Epidermal melanocyte (primary cell): Measurements from ENCODE around the gene SLC12A7.

ENCODE experiments used
- DNase-seq: peaks from one replicate; pipeline ENCODE4 v3.0.0; 2011; ENCODE audit warnings: low spot score; ENCODE audit not compliant: insufficient read length

SLC12A7 gene

DNA sequence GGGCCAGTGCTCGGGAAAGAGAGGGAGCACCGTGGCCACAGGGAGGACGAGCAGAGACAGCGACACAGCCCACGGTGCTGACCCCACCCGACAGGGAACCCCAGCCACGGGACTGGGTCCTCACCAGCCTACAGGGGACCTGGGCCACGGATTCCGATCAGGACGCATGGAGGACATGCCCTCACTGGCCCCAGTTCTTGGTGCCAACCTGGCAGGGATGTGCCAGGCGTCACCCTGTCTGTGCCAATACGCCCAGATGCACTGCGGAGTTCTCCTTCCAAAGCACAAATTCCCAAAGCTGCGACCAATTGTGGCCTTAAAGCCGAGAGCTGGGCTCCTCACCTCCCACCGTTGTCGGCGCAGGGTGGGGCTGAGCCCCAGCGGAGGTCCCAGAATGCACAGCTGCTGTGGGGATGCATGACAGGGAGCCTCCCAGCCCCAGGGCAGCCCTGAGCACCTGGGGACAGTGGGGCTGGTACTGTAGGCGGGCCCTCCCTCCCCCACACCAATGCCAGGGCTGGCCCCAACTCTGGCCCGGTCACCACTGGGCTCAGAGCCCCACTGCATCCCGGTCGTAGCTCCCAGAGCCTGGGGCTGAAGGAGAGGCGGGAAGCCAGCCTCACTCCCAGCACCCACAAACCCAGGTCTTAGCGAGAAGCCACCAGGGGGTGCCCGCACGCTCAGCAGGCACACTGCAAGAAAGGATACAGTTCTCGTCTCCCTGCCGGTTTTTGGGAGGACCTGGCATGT, 59.0 kb downstream of the SLC12A7 start:
- no peak for DNase-seq

DNA sequence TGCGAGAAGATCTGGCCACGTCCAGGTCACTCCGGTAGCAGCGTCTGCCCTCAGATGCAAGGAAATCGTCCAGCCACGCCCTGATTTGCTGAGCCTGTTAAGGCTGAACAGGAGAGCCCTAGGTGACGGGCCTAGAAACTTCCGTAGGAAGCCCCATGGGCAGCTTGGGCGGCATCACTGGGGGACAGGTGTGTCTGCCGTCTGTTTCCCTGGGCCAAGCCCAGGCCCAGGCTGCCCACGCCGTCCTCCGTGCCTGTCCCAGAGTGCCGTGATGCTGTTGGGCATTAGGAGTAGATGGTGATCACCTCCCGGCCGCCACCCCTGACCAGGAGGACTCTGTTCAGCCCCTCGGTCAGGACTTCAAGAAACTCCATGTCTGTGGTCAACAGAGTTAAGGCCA, 59.8 kb downstream of the SLC12A7 start:
- DNase-seq, result no peak

DNA sequence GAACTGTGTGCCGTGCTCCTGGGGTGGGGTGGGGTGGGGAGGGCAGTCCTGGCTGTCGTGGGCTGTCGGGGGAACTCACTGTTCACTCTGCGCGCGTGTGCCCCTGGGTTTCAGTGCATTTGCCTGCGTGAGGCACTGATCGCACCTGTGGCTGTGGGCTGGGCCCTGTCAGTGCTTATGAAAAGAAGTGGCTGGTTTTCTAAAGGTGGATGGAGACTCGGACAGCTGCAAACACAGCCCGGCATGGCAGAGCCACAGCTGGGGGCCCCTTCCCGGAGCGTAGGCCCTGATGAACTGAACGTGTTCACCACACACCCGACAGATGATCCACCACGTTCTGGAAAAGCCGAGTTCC, 60.5 kb downstream of the SLC12A7 start:
- DNase-seq, result no peak

DNA sequence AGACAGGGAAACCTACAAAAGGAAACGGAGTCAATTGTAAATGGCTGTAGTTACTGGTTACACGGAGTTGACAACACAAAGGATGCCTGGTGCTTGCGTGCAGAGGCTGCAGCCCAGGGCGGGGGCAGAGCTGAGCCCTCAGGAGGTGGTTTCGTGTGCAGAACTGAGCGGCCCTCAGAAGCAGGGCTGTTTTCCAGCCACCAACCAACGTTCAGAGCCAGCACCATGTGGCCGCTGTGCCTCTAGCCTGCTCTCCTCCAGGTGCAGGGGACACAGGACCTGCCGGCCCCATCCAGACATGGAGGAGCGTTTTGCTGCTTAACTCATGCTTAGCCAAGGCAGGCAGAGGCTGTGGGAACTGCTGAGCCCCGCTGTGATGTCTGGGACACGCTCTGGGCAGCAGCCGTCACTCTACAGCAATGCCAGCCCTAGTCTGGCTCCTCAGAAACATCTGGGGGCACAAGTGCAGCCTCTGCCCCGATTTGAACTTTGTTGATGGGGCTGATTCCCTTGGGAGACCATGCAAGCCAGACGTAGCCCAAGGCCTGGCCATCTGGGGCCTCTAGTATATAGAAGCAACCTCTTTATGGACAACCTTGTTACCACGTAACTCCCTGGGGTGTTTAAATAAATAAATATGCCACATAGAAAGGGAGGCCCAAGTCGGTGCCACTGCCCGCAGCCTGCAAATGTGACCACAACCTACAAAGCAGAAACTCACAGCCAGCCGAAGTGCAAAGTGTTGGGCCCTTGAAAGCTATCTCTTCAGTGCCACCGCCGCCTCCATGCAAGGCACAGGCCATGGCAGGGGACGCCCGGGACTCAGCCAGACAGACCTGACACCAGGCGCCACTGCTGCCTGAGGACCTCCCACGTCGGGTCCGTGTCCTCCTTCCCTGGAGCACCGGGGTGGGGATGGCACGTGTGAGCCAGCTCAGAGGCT, 61.2 kb downstream of the SLC12A7 start:
- DNase-seq, result no peak

DNA sequence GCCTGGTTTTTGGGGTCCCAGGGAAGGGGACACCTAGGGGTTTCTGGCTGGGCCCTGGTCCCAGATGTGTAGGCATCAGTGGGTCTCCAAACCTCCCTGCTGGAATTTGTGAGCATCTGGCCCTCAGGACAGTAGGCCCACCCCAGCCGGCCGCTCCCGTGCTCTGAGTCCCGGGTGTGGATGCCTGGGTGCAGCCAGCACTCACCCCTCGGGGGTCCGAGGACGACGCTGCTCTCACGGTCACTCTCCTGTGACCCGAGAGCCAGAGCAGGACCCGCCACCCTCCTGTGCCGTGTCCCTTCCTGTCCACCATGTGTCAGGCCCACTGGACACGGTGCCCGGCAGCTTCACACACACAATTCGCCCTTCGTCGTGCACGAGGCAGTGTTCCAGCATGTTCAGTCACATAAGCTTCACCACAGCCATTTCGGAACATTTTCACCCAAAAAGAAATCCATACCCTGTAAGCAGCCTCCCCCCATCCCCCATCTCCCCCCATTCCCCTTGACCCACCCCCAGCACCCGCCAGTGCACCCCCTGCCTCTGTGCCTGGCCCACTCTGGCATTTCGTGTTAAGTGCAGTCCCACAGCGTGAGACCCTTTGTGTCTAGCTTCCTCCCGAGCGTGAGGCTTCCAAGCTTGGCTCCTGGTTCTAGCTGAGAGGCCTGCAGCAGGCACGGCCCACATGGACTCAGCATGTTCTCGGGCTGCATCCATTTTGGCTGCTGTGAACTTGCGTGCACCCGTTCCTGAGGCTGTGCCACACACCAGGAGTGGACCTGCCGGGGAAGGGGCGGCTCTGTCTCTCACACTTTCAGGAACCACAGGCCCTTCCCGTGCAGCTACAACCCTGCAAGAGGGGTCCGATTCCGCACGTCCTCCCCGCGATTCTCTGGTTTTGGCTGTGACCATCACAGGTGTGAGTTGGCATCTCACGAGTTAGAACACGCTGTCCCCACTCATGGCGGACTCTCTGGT, 62.7 kb downstream of the SLC12A7 start:
- DNase-seq, result no peak

DNA sequence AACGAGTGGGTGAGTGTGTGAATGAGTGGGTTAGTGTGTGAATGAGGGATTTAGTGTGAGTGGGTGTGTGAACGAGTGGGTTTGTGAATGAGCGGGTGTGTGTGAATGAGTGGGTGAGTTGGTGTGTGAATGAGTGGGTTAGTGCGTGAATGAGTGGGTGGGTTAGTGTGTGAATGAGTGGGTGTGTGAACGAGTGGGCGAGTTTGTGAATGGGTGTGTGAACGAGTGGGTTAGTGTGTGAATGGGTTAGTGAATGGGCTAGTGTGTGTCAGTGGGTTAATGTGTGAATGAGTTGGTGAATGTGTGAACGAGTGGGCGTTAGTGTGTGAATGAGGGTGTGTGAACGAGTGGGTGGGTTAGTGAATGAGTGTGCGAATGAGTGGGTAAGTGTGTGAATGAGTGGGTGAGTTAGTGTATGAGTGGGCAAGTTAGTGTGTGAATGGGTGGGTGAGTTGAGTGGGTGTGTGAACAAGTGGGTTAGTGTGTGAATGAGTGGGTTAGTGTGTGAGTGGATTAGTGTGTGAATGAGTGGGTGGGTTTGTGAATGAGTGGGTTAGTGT, 63.6 kb downstream of the SLC12A7 start:
- no peak for DNase-seq

DNA sequence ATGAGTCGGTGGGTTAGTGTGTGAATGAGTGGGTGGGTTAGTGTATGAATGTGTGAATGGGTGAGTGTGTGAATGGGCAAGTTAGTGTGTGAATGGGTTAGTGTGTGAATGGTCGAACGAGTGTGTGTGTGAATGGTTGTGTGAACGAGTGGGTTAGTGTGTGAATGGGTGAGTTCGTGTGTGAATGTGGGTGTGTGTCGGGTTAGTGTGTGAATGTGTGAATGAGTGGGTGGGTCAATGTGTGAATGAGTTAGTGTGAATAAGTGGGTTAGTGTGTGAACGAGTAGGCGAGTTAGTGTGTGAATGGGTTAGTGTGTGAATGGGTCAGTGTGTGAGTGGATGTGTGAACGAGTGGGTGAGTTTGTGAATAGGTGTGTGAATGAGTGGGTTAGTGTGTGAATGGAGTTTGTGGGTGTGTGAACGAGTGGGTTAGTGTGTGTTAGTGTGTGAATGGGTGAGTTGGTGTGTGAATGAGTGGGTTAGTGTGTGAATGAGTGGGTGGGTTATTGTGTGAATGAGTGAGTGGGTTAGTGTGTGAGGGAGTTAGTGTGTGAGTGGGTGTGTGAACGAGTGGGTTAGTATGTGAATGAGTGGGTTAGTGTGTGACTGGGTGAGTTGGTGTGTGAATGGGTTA, 64.4 kb downstream of the SLC12A7 start:
- no peak for DNase-seq

DNA sequence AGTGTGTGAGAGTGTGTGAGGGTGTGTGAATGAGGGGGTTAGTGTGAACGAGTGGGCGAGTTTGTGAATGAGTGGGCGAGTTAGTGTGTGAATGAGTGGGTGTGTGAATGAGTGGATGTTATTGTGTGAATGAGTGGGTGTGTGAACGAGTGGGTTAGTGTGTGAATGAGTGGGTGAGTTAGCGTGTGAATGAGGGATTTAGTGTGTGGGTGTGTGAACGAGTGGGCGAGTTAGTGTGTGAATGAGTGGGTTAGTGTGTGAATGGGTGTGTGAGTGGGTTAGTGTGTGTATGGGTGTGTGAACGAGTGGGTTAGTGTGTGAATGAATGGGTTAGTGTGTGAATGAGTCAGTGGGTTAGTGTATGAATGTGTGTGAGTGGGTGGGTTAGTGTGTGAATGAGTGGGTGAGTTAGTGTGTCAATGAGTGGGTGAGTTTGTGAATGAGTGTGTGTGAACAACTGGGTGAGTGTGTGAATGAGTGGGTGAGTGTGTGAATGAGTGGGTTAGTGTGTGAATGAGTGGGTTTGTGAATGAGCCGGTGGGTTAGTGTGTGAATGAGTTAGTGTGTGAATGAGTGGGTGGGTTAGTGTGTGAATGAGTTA, 65.8 kb downstream of the SLC12A7 start:
- DNase-seq, result no peak

DNA sequence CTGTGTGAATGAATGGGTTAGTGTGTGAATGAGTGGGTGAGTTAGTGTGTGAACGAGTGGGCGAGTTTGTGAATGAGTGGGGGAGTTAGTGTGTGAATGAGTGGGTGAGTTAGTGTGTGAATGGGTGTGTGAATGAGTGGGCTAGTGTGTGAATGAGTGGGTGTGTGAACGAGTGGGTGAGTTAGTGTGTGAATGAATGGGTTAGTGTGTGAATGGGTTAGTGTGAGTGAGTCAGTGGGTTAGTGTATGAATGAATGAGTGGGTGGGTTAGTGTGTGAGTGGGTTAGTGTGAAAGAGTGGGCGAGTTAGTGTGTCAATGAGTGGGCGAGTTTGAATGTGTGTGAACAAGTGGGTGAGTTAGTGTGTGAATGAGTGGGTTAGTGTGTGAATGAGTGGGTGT, 67.7 kb downstream of the SLC12A7 start:
- DNase-seq, result no peak

DNA sequence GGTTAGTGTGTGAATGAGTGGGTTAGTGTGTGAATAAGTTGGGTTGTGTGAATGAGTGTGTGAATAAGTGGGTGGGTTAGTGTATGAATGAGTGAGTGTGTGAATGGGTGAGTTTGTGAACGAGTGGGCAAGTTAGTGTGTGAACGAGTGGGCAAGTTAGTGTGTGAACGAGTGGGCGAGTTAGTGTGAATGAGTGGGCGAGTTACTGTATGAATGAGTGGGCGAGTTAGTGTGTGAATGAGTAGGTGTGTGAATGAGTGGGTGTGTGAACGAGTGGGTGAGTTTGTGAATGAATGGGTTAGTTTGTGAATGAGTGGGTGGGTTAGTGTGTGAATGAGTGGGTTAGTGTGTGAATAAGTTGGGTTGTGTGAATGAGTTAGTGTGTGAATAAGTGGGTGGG, 68.5 kb downstream of the SLC12A7 start:
- no peak for DNase-seq

DNA sequence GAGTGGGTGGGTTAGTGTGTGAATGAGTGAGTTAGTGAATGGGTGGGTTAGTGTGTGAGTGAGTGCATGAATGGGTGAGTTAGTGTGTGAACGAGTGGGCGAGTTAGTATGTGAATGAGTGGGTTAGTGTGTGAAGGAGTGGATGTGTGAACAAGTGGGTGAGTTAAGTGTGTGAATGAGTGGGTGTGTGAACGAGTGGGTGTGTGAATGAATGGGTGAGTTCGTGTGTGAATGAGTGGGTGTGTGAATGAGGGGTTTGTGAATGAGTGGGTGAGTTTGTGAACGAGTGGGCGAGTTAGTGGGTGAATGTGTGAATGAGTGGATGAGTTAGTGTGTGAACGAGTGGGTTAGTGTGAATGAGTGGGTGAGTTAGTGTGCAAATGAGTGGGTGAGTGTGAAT, 69.2 kb downstream of the SLC12A7 start:
- no peak for DNase-seq

DNA sequence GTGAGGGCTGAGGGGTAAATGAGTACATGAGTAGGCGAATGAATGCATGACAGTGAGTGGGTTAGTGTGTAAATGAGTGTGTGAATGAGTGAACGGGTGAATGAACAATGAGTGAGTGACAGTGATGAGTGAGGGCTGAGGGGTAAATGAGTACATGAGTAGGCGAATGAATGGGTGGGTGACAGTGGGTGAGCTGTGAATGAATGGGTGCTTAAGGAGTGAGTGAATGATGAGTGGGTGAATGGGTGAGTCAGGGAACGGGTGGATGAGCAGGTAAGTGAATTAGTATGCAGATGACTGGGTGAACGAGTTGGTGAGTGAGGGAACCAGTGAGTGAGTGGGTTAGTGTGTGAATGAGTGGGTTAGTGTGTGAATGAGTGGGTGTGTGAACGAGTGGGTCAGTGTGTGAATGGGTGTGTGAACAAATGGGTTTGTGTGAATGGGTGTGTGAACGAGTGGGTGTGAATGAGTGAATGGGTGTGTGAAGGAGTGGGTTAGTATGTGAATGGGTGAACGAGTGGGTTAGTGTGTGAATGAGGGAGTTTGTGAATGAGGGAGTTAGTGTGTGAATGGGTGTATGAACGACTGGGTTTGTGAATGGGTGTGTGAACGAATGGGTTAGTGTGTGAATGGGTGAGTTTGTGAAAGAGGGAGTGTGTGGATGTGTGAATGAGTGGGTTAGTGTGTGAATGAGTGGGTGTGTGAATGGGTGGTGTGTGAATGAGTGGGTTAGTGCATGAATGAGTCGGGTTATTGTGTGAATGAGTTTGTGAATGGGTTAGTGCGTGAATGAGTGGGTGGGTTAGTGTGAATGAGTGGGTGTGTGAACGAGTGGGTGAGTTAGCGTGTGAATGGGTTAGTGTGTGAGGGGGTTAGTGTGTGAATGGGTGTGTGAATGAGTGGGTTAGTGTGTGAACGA, 70.4 kb downstream of the SLC12A7 start:
- DNase-seq, result no peak

DNA sequence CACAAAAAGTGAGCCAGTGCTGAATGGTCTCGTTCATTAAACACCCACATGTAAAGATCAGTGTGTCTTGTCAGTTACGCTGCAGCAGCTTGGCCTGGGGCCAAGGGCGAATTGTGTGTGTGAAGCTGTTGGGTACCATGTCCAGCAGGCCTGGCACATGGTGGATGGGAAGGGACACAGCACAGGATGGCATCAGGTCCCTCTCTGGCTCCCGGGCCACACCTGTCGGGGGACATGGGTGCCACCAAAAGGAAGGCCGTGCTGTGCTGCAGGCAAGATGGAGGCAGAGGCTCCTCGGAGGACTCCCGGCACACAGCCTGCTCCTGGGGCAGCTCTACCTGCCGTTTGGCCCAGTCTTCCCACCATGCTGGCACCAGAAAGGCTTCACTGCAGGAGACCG, 71.3 kb downstream of the SLC12A7 start:
- no peak for DNase-seq

DNA sequence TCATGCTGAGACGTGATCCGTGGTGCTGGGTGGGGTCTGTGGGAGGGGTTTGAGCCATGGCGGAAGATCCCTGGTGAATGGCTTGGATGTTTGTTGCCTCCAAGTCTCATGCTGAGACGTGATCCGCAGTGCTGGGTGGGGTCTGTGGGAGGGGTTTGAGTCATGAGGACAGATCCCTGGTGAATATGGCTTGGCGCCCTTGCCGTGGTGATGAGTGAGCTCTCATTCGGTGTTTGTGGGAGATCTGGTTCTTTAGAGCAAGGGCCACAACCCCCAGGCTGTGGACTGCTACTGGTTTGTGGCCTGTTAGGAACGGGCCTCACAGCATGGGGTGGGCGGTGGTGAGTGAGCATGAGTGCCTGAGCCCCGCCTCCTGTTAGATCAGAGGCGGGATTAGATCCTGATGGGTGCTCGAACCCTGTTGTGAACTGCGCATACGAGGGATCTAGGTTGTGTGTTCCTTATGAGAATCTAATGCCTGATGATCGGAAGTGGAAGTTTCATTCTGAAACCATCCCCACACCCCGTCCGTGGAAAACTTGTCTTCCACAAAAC, 72.1 kb downstream of the SLC12A7 start:
- no peak for DNase-seq

DNA sequence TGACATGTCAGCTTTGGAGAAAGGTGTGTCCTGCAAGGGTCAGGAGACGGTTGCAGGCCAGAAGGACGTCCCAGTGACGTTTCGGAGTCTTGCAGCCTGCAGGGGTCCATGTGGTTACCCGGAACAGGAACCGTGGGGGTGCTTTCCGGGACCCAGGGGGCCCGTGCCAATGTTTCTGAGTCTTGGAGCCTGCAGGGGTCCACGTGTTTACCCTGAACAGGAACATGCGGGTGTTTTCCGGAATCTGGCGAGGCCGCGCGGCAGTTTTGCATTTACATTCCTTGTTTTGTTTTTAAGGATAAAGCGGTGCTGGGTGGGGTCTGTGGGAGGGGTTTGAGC, 72.7 kb downstream of the SLC12A7 start:
- DNase-seq, result no peak

DNA sequence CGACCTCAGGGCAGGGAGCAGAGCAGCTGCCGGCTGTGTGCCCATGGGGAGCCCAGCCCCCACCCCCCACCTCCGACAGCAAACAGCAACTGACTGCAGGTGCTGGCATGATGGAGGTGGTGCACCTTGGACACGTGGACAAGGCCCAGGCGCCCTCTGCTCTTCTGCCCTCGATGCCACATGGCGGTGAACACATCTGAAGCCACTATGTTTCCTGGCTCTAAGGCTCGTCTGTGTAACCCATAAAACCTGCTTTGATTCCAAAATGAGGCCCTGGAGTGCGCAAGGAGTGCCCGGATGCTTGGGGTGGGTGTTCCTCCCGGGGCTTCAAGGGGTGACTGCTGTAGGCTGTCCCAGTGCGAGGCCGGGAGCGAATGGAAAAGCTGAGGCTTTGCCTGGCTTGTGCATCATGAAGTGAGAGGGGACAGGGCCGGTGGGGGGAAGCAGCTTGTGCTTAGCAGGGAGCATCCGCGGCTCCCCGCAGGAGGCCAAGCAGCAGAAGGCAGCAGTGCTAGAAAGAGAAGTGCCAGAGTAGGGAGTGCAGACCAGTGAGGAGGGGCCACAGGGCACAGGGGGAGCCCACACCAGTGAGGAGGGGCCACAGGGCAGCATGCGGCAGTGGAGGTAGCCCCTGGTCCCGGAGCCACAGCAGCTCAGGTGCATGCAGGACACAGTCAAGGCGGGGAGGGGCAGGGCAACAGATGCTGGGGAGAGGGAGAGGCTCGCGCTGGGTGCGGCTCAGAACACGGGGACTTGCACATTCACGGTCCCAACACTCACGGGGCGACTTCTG, 73.2 kb downstream of the SLC12A7 start:
- no peak for DNase-seq

DNA sequence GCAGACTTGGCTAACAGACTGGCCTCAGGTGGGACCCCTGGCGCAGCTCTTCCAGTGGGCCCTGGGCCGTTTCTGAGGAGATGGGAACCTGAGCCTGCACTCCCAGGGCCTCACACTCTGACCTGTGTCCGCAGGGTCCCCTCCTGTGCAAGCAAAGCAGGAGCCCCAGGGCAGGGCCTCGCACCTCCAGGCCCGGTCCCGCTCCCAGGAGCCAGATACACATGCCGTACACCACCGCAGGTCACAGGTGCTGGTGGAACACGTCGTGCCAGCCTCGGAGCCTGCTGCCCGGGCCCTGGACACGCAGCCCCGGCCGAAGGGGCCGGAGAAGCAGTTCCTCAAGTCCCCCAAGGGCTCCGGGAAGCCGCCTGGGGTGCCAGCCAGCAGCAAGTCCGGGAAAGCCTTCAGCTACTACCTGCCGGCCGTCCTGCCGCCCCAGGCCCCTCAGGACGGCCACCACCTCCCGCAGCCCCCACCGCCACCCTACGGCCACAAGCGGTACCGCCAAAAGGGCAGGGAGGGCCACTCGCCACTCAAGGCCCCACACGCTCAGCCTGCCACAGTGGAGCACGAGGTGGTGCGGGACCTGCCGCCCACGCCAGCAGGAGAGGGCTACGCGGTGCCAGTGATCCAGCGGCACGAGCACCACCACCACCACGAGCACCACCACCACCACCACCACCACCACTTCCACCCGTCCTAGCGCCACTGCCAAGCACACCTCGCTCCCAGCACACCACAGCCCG, 74.0 kb downstream of the SLC12A7 start:
- DNase-seq, result no peak
